ENCODE measurements around the gene CDH8. TPM values are rescaled to one million over a fixed set of nuclear protein-coding genes. Genes with fewer than 3 reads are reported as not detected.
"Not testable (repeated sequence)": the region's sequence is repeated elsewhere in the genome, so short reads cannot be mapped to it uniquely, and the experiment has no call there.

Gene CDH8
- total RNA-seq, 1 donor from 2014 or later, result 23.7 TPM

DNA sequence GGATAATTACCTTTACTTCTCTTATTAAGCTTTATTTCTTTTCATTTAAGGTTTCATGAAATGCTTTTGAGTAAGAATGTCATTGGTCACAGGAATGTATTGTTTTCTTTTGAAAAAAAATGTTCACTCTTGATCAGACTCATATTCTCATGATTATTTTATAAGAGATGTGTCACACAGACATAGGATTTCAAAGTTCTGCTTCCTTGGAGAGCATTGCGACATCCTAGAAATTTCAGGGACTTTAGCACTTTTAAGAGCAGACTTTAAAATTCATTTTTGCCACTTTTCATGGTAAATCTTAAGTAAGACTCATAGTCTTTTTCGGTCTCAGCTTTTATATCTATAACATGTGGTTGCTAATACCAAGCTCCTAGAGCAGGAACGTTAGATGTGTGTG is 314.7 kb downstream of the CDH8 start:
- Mint-ChIP-seq H3K4me3 (no peak overlapping the region), H3K36me3 (no peaks in the 10 kb centered on the region), H3K4me1 (no peaks in the 10 kb centered on the region), H3K27me3 (ENCODE audit: insufficient read depth, low read depth) (no peaks in the 10 kb centered on the region), H3K9me3 (no peaks in the 10 kb centered on the region), H3K27ac (no peak overlapping the region)
- H3K9ac ChIP-seq, result no peak overlapping the region
- no peak overlapping the region for H3K4me2 ChIP-seq
- H3K27ac ChIP-seq, result no peak overlapping the region
- no peaks in the 10 kb centered on the region for H3K9me3 ChIP-seq (ENCODE audit: low read depth)
- no peaks in the 10 kb centered on the region for H3K36me3 ChIP-seq
- no peak for TF ChIP-seq EZH2phosphoT487 (IDR thresholded peaks at IDR 0.05)
- no peak for TF ChIP-seq EZH2 (IDR thresholded peaks at IDR 0.05)
- TF ChIP-seq, protein P1, sequence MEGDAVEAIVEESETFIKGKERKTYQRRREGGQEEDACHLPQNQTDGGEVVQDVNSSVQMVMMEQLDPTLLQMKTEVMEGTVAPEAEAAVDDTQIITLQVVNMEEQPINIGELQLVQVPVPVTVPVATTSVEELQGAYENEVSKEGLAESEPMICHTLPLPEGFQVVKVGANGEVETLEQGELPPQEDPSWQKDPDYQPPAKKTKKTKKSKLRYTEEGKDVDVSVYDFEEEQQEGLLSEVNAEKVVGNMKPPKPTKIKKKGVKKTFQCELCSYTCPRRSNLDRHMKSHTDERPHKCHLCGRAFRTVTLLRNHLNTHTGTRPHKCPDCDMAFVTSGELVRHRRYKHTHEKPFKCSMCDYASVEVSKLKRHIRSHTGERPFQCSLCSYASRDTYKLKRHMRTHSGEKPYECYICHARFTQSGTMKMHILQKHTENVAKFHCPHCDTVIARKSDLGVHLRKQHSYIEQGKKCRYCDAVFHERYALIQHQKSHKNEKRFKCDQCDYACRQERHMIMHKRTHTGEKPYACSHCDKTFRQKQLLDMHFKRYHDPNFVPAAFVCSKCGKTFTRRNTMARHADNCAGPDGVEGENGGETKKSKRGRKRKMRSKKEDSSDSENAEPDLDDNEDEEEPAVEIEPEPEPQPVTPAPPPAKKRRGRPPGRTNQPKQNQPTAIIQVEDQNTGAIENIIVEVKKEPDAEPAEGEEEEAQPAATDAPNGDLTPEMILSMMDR (IDR thresholded peaks at IDR 0.05), result no peak
- H3K79me2 ChIP-seq (ENCODE audit: low read depth), result no peaks in the 10 kb centered on the region
- DNase-seq (ENCODE audit: low spot score), result no peak
- H2AFZ ChIP-seq (replicated peaks), result no peak overlapping the region
- no peaks in the 10 kb centered on the region for H3K4me1 ChIP-seq
- H3F3A ChIP-seq (ENCODE audit: low read depth), result no peaks in the 10 kb centered on the region
- no peak overlapping the region for H3K4me3 ChIP-seq
- H3K27me3 ChIP-seq, result no peaks in the 10 kb centered on the region
- H4K20me1 ChIP-seq (ENCODE audit: low read depth), result no peaks in the 10 kb centered on the region

DNA sequence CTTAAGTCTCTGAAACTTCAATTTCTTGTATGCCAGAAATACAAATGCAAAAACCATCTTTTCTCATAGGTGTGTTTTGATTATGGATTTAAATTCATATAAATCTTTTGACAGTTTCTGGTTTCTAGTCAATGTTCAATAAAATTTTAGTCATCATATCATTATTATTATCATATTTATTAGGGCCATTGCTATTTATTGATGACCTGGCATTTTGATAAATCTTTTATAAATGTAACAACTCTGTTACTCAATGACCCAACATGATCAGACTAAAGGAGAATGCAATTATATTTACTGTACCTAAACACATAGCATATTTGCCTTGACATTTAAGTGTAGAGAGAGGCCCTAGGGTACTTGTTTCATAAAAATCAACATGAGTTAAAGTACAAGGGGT is 320.8 kb downstream of the CDH8 start:
- Histone ChIP-seq H3K27ac (no peak overlapping the region), H3K79me2 (ENCODE audit: low read depth) (no peaks in the 10 kb centered on the region), H3F3A (ENCODE audit: low read depth) (no peaks in the 10 kb centered on the region), H3K27me3 (no peaks in the 10 kb centered on the region), H3K9me3 (ENCODE audit: low read depth) (no peaks in the 10 kb centered on the region), H2AFZ (replicated peaks) (no peak overlapping the region), H3K4me2 (no peak overlapping the region), H3K9ac (no peak overlapping the region), H3K36me3 (no peaks in the 10 kb centered on the region), H4K20me1 (ENCODE audit: low read depth) (no peaks in the 10 kb centered on the region), H3K4me1 (no peaks in the 10 kb centered on the region), H3K4me3 (no peak overlapping the region)
- Mint-ChIP-seq H3K9me3 (no peaks in the 10 kb centered on the region), H3K27me3 (ENCODE audit: insufficient read depth, low read depth) (no peaks in the 10 kb centered on the region), H3K4me3 (no peak overlapping the region), H3K36me3 (no peaks in the 10 kb centered on the region), H3K27ac (no peak overlapping the region), H3K4me1 (no peaks in the 10 kb centered on the region)
- no peak for TF ChIP-seq EZH2phosphoT487 (IDR thresholded peaks at IDR 0.05)
- no peak for TF ChIP-seq EZH2 (IDR thresholded peaks at IDR 0.05)
- TF ChIP-seq, protein P1 (IDR thresholded peaks at IDR 0.05), result no peak
- no peak for DNase-seq (ENCODE audit: low spot score)

DNA sequence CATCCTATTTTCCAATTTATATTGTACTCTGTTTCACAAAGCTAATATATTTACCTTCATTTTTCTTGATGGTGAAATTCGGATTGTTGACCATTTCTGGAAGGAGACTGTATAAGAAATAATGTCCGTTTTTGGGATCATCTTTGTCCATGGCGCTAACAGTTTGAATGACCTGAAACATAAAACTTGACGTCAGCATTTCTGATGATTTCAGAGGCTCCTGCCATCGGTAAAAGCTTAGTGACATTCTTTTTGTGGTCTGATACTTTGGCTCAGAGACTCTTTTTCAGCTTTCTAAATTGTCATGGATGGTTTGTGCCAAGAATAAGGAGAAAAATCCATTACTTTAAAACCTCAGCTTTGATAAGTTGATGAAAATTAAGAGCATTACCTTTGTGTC is 322.5 kb downstream of the CDH8 start:
- no peak overlapping the region for H3K4me2 ChIP-seq
- no peaks in the 10 kb centered on the region for H3K27me3 ChIP-seq
- no peaks in the 10 kb centered on the region for H3K79me2 ChIP-seq (ENCODE audit: low read depth)
- DNase-seq (ENCODE audit: low spot score), result no peak
- no peaks in the 10 kb centered on the region for H3K4me1 ChIP-seq
- Mint-ChIP-seq H3K4me3 (no peak overlapping the region), H3K27me3 (ENCODE audit: insufficient read depth, low read depth) (no peaks in the 10 kb centered on the region), H3K9me3 (no peaks in the 10 kb centered on the region), H3K27ac (no peak overlapping the region), H3K36me3 (no peaks in the 10 kb centered on the region), H3K4me1 (no peaks in the 10 kb centered on the region)
- H2AFZ ChIP-seq (replicated peaks), result no peak overlapping the region
- H3K27ac ChIP-seq, result no peak overlapping the region
- no peaks in the 10 kb centered on the region for H4K20me1 ChIP-seq (ENCODE audit: low read depth)
- no peak overlapping the region for H3K9ac ChIP-seq
- H3K9me3 ChIP-seq (ENCODE audit: low read depth), result no peaks in the 10 kb centered on the region
- H3K36me3 ChIP-seq, result no peaks in the 10 kb centered on the region
- TF ChIP-seq, protein P1 (IDR thresholded peaks at IDR 0.05), result no peak
- TF ChIP-seq EZH2 (IDR thresholded peaks at IDR 0.05) (no peak), EZH2phosphoT487 (IDR thresholded peaks at IDR 0.05) (no peak)
- no peaks in the 10 kb centered on the region for H3F3A ChIP-seq (ENCODE audit: low read depth)
- H3K4me3 ChIP-seq, result no peak overlapping the region

DNA sequence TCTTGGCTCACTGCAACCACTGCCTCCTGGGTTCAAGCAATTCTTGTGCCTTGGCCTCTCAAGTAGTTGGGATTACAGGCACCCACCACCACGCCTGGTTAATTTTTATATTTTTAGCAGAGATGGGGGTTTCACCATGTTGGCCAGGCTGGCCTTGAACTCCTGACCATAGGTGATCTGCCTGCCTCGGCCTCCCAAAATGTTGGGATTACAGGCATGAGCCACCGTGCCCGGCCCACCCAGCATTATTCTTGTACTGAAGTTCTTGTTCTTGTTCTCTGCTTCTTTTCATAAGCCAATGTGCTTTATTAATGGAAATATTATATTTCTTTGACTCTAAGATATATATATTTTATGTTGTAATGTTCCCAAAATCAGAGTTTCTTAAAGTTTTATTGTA is 336.6 kb downstream of the CDH8 start:
- H3K36me3 Mint-ChIP-seq; H3K27me3 Mint-ChIP-seq (ENCODE audit: insufficient read depth, low read depth); DNase-seq (ENCODE audit: low spot score); H3K9ac ChIP-seq; H3F3A ChIP-seq (ENCODE audit: low read depth); H3K79me2 ChIP-seq (ENCODE audit: low read depth); H3K4me2 ChIP-seq; H3K4me1 ChIP-seq; H4K20me1 ChIP-seq (ENCODE audit: low read depth); H3K9me3 Mint-ChIP-seq; H3K27ac Mint-ChIP-seq; H3K27ac ChIP-seq; H3K4me3 ChIP-seq; H3K27me3 ChIP-seq; H3K9me3 ChIP-seq (ENCODE audit: low read depth); H3K36me3 ChIP-seq; H3K4me3 Mint-ChIP-seq; H3K4me1 Mint-ChIP-seq; H2AFZ ChIP-seq (replicated peaks): not testable (repeated sequence)

Measured in neural progenitor cell (in vitro differentiated cells).